MCF 10A (cell line): Measurements from ENCODE around the gene SLC2A4. TPM values are rescaled to one million over a fixed set of nuclear protein-coding genes. Genes with fewer than 3 reads are reported as not detected.
"Not testable (repeated sequence)": the region's sequence is repeated elsewhere in the genome, so short reads cannot be mapped to it uniquely, and the experiment has no call there.

ENCODE experiments used
- BruUV-seq: library from RNA; stranded (reverse); fragments of 400-500 nt; replicated peaks from 2 replicates; lab custom pipeline; 2021; lab: Mats Ljungman, UMichigan
- CTCF ChIA-PET: fragments of 300-600 bp; sonication (Branson Sonifier 250); formaldehyde crosslinking; extraction: SDS; loops from one replicate; lab custom pipeline; 2021; ENCODE audit warnings: antibody characterized with exemption, inconsistent platforms; lab: Yijun Ruan, JAX
- POLR2A ChIA-PET: fragments of 300-600, 350-650 bp; sonication (Branson Sonifier 250); formaldehyde crosslinking; extraction: SDS; loops from one replicate; lab custom pipeline; 2020; ENCODE audit warnings: antibody characterized with exemption, inconsistent platforms; lab: Yijun Ruan, JAX
- DNase-seq: peaks from one replicate; pipeline ENCODE4 v3.0.0-alpha.2; 2018; ENCODE audit not compliant: unreplicated experiment
- H3K27ac Mint-ChIP-seq: one replicate; pipeline ENCODE4 v1.8.0; 2022; ENCODE audit warnings: mild to moderate bottlenecking, low read depth, mixed read lengths; ENCODE audit not compliant: unreplicated experiment
- H3K27me3 Mint-ChIP-seq: one replicate; pipeline ENCODE4 v1.8.0; 2022; ENCODE audit warnings: mixed read lengths; ENCODE audit not compliant: insufficient read depth, unreplicated experiment
- H3K36me3 Mint-ChIP-seq: one replicate; pipeline ENCODE4 v1.8.0; 2022; ENCODE audit warnings: mild to moderate bottlenecking, moderate library complexity, mixed read lengths; ENCODE audit not compliant: insufficient read depth, unreplicated experiment
- H3K4me1 Mint-ChIP-seq: one replicate; pipeline ENCODE4 v1.8.0; 2022; ENCODE audit warnings: mixed read lengths; ENCODE audit not compliant: insufficient read depth, unreplicated experiment
- H3K4me3 Mint-ChIP-seq: one replicate; pipeline ENCODE4 v1.8.0; 2022; ENCODE audit warnings: mild to moderate bottlenecking, moderate library complexity, mixed read lengths; ENCODE audit not compliant: unreplicated experiment
- H3K9me3 Mint-ChIP-seq: one replicate; pipeline ENCODE4 v1.8.0; 2022; ENCODE audit warnings: mixed read lengths; ENCODE audit not compliant: unreplicated experiment
- CTCF ChIP-seq: fragments of 200-600 bp; IDR thresholded peaks from one replicate; pipeline ENCODE4 v1.8.0; 2022; ENCODE audit warnings: antibody characterized with exemption, mild to moderate bottlenecking; ENCODE audit not compliant: unreplicated experiment
- intact Hi-C: fragments of 100-400 bp; cut with micrococcal nuclease; formaldehyde crosslinking; loops from 2 replicates; pipeline ENCODE4 v1.14.1; 2022
- total RNA-seq: library from RNA; stranded (reverse); gene quantifications from 2 replicates; pipeline ENCODE4 v1.2.3, GENCODE V29; 2022

SLC2A4 gene
- total RNA-seq, 1 experiment from 2014 or later = not detected

GRCh38 chr17:7241783-7242716 lies 39.5 kb upstream of the SLC2A4 start, which contains the start of gene GABARAP:
TSS of gene GABARAP (minus strand) at chr17:7242449. CDS start at chr17:7242330, 119 bp downstream.
- POLR2A ChIA-PET = interaction anchor here (0.6 to 14.3 kb wide), 33 partner anchors 8 to 915 kb away, joined by 3 to 278 read pairs (median 4); partner anchors contain the start of genes ACADVL, CD68, CTDNEP1 and DLG4
- Mint-ChIP-seq H3K9me3 (no peaks in the 10 kb centered on the region), H3K36me3 (peaks cover 90% of the 10 kb centered on the region), H3K27me3 (no peaks in the 10 kb centered on the region), H3K4me1 (peaks cover 30% of the 10 kb centered on the region), H3K27ac (peak within 1 kb of the TSS; percentile 99), H3K4me3 (peak within 1 kb of the TSS; percentile 100)
- CTCF ChIA-PET = interaction anchor here (0.8 to 1.9 kb wide), 4 partner anchors 8 to 446 kb away, joined by 3 to 9 read pairs (median 4); partner anchors contain the start of gene TP53
- intact Hi-C loops = no loop called here
- no peak for TF ChIP-seq CTCF
- DNase-seq = peak; percentile 89
- BruUV-seq = TSS peak; percentile 93

GRCh38 chr17:7242717-7243452 lies 38.6 kb upstream of the SLC2A4 start:
- peak overlapping the region; percentile 99 for H3K27ac Mint-ChIP-seq
- POLR2A ChIA-PET = interaction anchor here (0.6 to 14.3 kb wide), 27 partner anchors 7 to 914 kb away, joined by 3 to 278 read pairs (median 5); partner anchors contain the start of genes ACADVL, CD68, CTDNEP1 and DLG4
- no peak for TF ChIP-seq CTCF
- peak overlapping the region; percentile 100 for H3K4me3 Mint-ChIP-seq
- H3K4me1 Mint-ChIP-seq = peaks cover 25% of the 10 kb centered on the region
- intact Hi-C loops = no loop called here
- H3K9me3 Mint-ChIP-seq = no peaks in the 10 kb centered on the region
- H3K27me3 Mint-ChIP-seq = no peaks in the 10 kb centered on the region
- peaks cover 93% of the 10 kb centered on the region for H3K36me3 Mint-ChIP-seq
- DNase-seq = peak; percentile 92
- CTCF ChIA-PET = interaction anchor here (1.3 to 1.9 kb wide), 2 partner anchors 9 to 53 kb away, joined by 4 to 9 read pairs; partner anchors contain the start of gene DVL2
- no TSS peak for BruUV-seq

GRCh38 chr17:7243453-7243729 lies 38.1 kb upstream of the SLC2A4 start:
- ChIA-PET POLR2A (interaction anchor here (1.0 to 14.3 kb wide), 12 partner anchors 7 to 673 kb away, joined by 3 to 278 read pairs (median 8); partner anchors contain the start of genes ACADVL, CD68, CTDNEP1 and DLG4), CTCF (interaction anchor here (1.3 kb wide), 1 partner anchor 9 kb away, joined by 4 read pairs; the partner anchor contains the start of gene DVL2)
- intact Hi-C loops = no loop called here
- peaks cover 25% of the 10 kb centered on the region for H3K4me1 Mint-ChIP-seq
- no TSS peak for BruUV-seq
- no peaks in the 10 kb centered on the region for H3K9me3 Mint-ChIP-seq
- H3K4me3 Mint-ChIP-seq = peak overlapping the region; percentile 100
- H3K27me3 Mint-ChIP-seq = no peaks in the 10 kb centered on the region
- peaks cover 95% of the 10 kb centered on the region for H3K36me3 Mint-ChIP-seq
- TF ChIP-seq CTCF = no peak
- no peak for DNase-seq
- peak overlapping the region; percentile 99 for H3K27ac Mint-ChIP-seq

DNA sequence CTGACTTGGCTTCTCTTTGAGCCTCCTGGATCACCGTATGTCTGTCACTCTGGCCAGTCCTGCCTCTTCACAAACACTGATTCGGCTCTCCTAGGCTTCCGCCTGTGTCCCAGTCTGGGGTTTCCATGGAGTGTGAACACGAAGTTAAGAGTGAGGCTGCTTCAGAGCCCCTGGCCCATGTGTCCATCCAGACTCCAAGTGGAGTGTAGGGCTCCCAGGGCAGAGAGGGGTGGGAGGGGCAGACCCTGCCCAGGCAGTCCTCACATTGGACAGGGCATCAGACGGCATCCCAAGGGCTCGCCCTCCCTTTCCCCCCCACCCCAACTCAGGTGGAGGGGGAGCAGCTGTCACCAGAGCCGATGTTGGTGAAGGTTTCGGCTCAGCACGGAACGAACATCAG lies 37.7 kb upstream of the SLC2A4 start:
- H3K27me3 Mint-ChIP-seq, DNase-seq, intact Hi-C loops, H3K27ac Mint-ChIP-seq, H3K9me3 Mint-ChIP-seq: not testable (repeated sequence)
- Mint-ChIP-seq H3K4me1 (peaks cover 28% of the 10 kb centered on the region), H3K36me3 (peaks cover 91% of the 10 kb centered on the region), H3K4me3 (peak overlapping the region; percentile 100)
- ChIA-PET POLR2A (interaction anchor here (0.6 to 14.3 kb wide), 9 partner anchors 6 to 442 kb away, joined by 3 to 278 read pairs (median 9); partner anchors contain the start of genes ACADVL, CD68, CTDNEP1 and DLG4), CTCF (interaction anchor here (1.3 kb wide), 1 partner anchor 10 kb away, joined by 4 read pairs; the partner anchor contains the start of gene DVL2)
- BruUV-seq = TSS peak; percentile 12
